ENCODE data around the gene PTH1R.

PTH1R gene

GRCh38 chr3:46884427-46884826 is 6.9 kb downstream of the PTH1R start:
- no peak for DNase-seq

GRCh38 chr3:46884929-46885328 is 7.4 kb downstream of the PTH1R start:
- DNase-seq = no peak

- DNase-seq = no peak
Measured at GRCh38 chr3:46885612-46886011, 8.1 kb downstream of the PTH1R start.

GRCh38 chr3:46887980-46888494 is 10.5 kb downstream of the PTH1R start:
- no peak for DNase-seq

GRCh38 chr3:46888705-46889104 is 11.2 kb downstream of the PTH1R start:
- no peak for DNase-seq

GRCh38 chr3:46889381-46890110 is 12.0 kb downstream of the PTH1R start:
- DNase-seq = no peak

- no peak for DNase-seq
Measured at GRCh38 chr3:46890132-46890531, 12.6 kb downstream of the PTH1R start.

- no peak for DNase-seq
Measured at GRCh38 chr3:46891132-46891531, 13.6 kb downstream of the PTH1R start.

- no peak for DNase-seq
Measured at GRCh38 chr3:46892285-46893145, 15.0 kb downstream of the PTH1R start.

- no peak for DNase-seq
Measured at GRCh38 chr3:46893146-46893748, 15.7 kb downstream of the PTH1R start.

- no peak for DNase-seq
Measured at GRCh38 chr3:46893763-46894162, 16.2 kb downstream of the PTH1R start.

- DNase-seq = no peak
Measured at GRCh38 chr3:46894256-46894655, 16.7 kb downstream of the PTH1R start.

- DNase-seq = peak; percentile 70
Measured at GRCh38 chr3:46895204-46895660, 17.7 kb downstream of the PTH1R start.

- no peak for DNase-seq
Measured at GRCh38 chr3:46895761-46896160, 18.2 kb downstream of the PTH1R start.

GRCh38 chr3:46896386-46896785 is 18.9 kb downstream of the PTH1R start:
- DNase-seq = no peak

GRCh38 chr3:46897031-46897430 is 19.5 kb downstream of the PTH1R start:
- no peak for DNase-seq

- no peak for DNase-seq
Measured at GRCh38 chr3:46897829-46898320, 20.4 kb downstream of the PTH1R start.

GRCh38 chr3:46898321-46899150 is 21.0 kb downstream of the PTH1R start:
- no peak for DNase-seq

GRCh38 chr3:46899151-46900006 is 21.9 kb downstream of the PTH1R start:
- no peak for DNase-seq

- DNase-seq = no peak
Measured at GRCh38 chr3:46900007-46900292, 22.4 kb downstream of the PTH1R start.

- DNase-seq = no peak
Measured at GRCh38 chr3:46900356-46900755, 22.8 kb downstream of the PTH1R start.

- no peak for DNase-seq
Measured at GRCh38 chr3:46901061-46901460, 23.5 kb downstream of the PTH1R start.

All from stimulated activated CD4-positive, alpha-beta T cell treated with anti-CD3 and anti-CD28 coated beads, Interleukin-1b, Interleukin-23, amount 100 ng/mL, for 48 hours (primary cell).